Sigmoid colon (tissue), 7 donors: ENCODE measurements around the gene FBXL7. TPM values are rescaled to one million over a fixed set of nuclear protein-coding genes. Genes with fewer than 3 reads are reported as not detected.

Experiments used
- DNase-seq: peaks from one replicate; pipeline ENCODE4 v3.0.0-alpha.2; 2019
- H3K27ac ChIP-seq, 4 donors: fragments of 200-600 bp; sonication (generic); one replicate each; pipeline ENCODE4 v1.5.1; 2016 to 2019; ENCODE audit warnings: mild to moderate bottlenecking in 1 of 4
- H3K27me3 ChIP-seq, 3 donors: fragments of 200-600 bp; sonication (generic); one replicate each; pipeline ENCODE4 v1.5.1; 2019; ENCODE audit warnings: mild to moderate bottlenecking in 1 of 3
- H3K36me3 ChIP-seq, 4 donors: fragments of 200-600 bp; sonication (generic); one replicate each; pipeline ENCODE4 v1.5.1; 2016 to 2019
- H3K4me1 ChIP-seq, 4 donors: fragments of 200-600 bp; sonication (generic); one replicate each; pipeline ENCODE4 v1.5.1; 2017 to 2019
- H3K4me3 ChIP-seq, 4 donors: fragments of 200-600 bp; sonication (generic); one replicate each; pipeline ENCODE4 v1.5.1; 2017 to 2019; ENCODE audit warnings: mild to moderate bottlenecking in 2 of 4, moderate library complexity in 1 of 4
- H3K9me3 ChIP-seq, 4 donors: fragments of 200-600 bp in 3 of 4; sonication (generic) in 3 of 4; one replicate each; pipeline versions ENCODE4 v1.5.1 to v1.6.1; 2013 to 2019
- CTCF ChIP-seq, 4 experiments: fragments of 450-650 bp in 3 of 4; fragments of 200-600 bp in 1 of 4; IDR thresholded peaks; one replicate each; pipeline ENCODE4 v1.5.1; 2016 to 2019; ENCODE audit warnings: antibody characterized with exemption in 4 of 4, mild to moderate bottlenecking in 3 of 4, moderate library complexity in 2 of 4
- EP300 ChIP-seq, 4 donors: sonication (generic); formaldehyde crosslinking; IDR thresholded peaks; one replicate each; pipeline ENCODE4 v1.6.1; 2017; ENCODE audit warnings: antibody characterized with exemption in 4 of 4
- POLR2A ChIP-seq, 2 donors: fragments of 450-650 bp; IDR thresholded peaks; one replicate each; pipeline ENCODE4 v1.6.1; 2016; ENCODE audit warnings: antibody characterized with exemption in 2 of 2, mild to moderate bottlenecking in 2 of 2, moderate library complexity in 2 of 2
- POLR2AphosphoS5 ChIP-seq, 4 donors: sonication (generic); formaldehyde crosslinking; IDR thresholded peaks; one replicate each; pipeline ENCODE4 v1.6.1; 2017; ENCODE audit warnings: antibody characterized with exemption in 4 of 4
- WGBS, 2 donors: extraction: QIAGEN DNeasy Blood & Tissue Kit; methylation state at CpG; one replicate each; pipeline ENCODE4 v1.1.7; 2013; 5-methylcytosine and 5-hydroxymethylcytosine counted together
- intact Hi-C: fragments of 100-400 bp; cut with DNase I; formaldehyde crosslinking; loops from one replicate; pipeline ENCODE4 v1.15.1; 2023
- polyA plus RNA-seq, 3 donors: library from polyadenylated mRNA; stranded (reverse); fragments of 200-250 nt; gene quantifications; one replicate each; pipeline ENCODE4 v1.2.3, GENCODE V29; 2013
- total RNA-seq, 4 donors: library from RNA; depleted of rRNA; stranded (reverse); fragments of >200 nt; gene quantifications; one replicate each; pipeline ENCODE4 v1.1.0, GENCODE V29; 2016
- donor health status: healthy with polysubstance abuse.
- donor health status: Bipolar disorder and iron deficiency.
- donor health status: healthy.

Gene FBXL7
- total and polyA plus RNA-seq, 7 donors = 0.92 to 44.3 (median 18.2) TPM

DNA sequence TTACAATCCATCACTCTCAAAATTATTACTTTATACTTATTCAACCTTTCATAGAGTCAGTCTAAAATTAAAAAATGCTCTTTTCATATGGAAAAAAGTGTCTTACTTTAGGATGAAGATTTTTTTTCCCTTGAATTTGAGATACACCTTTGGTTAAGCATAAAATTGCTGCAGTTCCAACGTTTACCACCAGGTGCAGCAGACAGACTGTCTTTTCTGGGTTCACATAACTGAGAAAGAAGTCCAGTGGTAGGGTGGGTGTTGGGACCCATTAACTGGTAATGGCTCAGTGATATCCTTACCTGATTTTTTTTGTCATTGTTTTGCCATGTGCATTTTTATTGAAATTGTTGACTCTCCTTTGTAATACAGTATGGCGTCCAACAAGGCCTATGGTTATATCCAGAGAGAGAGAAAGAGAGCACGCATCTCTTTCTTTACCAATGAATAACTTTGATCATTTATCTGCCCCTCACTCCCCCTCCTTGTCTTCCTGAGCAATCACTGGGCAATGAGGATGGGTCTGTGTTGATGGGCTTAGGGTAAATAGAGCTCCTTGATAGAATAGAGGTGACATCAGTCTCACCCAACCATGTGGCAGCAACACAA is 98.4 kb downstream of the FBXL7 start:
- WGBS, 2 donors = 64 to 68% methylated on average over 3 of the region's 3 CpGs
- Histone ChIP-seq H3K27ac (no peak overlapping the region), H3K36me3 (no peaks in the 10 kb centered on the region), H3K9me3 (no peaks in the 10 kb centered on the region), H3K27me3 (no peaks in the 10 kb centered on the region), H3K4me3 (no peak overlapping the region), H3K4me1 (peaks cover 0 to 3% (median 0%) of the 10 kb centered on the region in 4 donors)
- peak in 3 of 4 experiments; percentile 9 to 39 (median 30) for TF ChIP-seq CTCF (IDR thresholded peaks at IDR 0.05)
- TF ChIP-seq EP300 (IDR thresholded peaks at IDR 0.05) = no peak
- TF ChIP-seq POLR2AphosphoS5 (IDR thresholded peaks at IDR 0.05) = no peak
- TF ChIP-seq POLR2A (IDR thresholded peaks at IDR 0.05) = no peak
- no peak for DNase-seq
- intact Hi-C loops = no loop called here

- no peaks in the 10 kb centered on the region for H3K27me3 ChIP-seq
- WGBS, 2 donors = 61 to 79% methylated on average over 4 of the region's 4 CpGs
- intact Hi-C loops = no loop called here
- no peak overlapping the region for H3K27ac ChIP-seq
- no peak overlapping the region for H3K4me3 ChIP-seq
- H3K4me1 ChIP-seq = peaks cover 0 to 3% (median 0%) of the 10 kb centered on the region in 4 donors
- no peak for DNase-seq
- H3K36me3 ChIP-seq = no peaks in the 10 kb centered on the region
- TF ChIP-seq EP300 (IDR thresholded peaks at IDR 0.05) = no peak
- TF ChIP-seq POLR2A (IDR thresholded peaks at IDR 0.05) = no peak
- no peak for TF ChIP-seq CTCF (IDR thresholded peaks at IDR 0.05)
- TF ChIP-seq POLR2AphosphoS5 (IDR thresholded peaks at IDR 0.05) = no peak
- H3K9me3 ChIP-seq = no peaks in the 10 kb centered on the region
Measured at GRCh38 chr5:15600035-15600434, 100.1 kb downstream of the FBXL7 start.

- 74 to 81% methylated on average over 4 of the region's 4 CpGs for WGBS, 2 donors
Measured at GRCh38 chr5:15601274-15601673, 101.3 kb downstream of the FBXL7 start.

DNA sequence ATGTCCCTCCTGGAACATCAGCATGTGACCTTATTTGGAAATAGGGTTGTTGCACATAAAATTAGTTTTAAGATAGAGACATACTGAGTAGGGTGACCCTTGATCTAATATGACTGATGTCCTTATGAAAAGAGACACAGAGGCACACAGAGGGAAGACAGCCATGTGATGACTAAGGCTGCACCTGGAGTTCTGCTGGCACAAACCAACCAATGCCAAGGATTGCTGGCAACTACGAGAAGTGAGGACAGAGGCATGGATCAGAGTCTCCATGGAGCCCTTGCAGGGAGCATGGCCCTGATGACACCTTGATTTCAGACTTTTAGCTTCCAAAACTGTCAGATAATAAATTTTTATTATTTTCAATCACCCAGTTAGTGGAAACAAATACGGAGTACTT is 101.9 kb downstream of the FBXL7 start:
- no peak overlapping the region for H3K27ac ChIP-seq
- no peak for DNase-seq
- no peaks in the 10 kb centered on the region for H3K9me3 ChIP-seq
- H3K4me1 ChIP-seq = peaks cover 0 to 3% (median 0%) of the 10 kb centered on the region in 4 donors
- 83 to 85% methylated on average over 2 of the region's 2 CpGs for WGBS, 2 donors
- no peak overlapping the region for H3K4me3 ChIP-seq
- TF ChIP-seq CTCF (IDR thresholded peaks at IDR 0.05) (no peak), EP300 (IDR thresholded peaks at IDR 0.05) (no peak), POLR2AphosphoS5 (IDR thresholded peaks at IDR 0.05) (no peak)
- H3K36me3 ChIP-seq = no peaks in the 10 kb centered on the region
- intact Hi-C loops = no loop called here
- no peaks in the 10 kb centered on the region for H3K27me3 ChIP-seq

More at GRCh38 chr5:15601274-15601673, 101.3 kb downstream of the FBXL7 start:
- intact Hi-C loops = no loop called here
- no peak for DNase-seq
- Histone ChIP-seq H3K4me3 (no peak overlapping the region), H3K27me3 (no peaks in the 10 kb centered on the region), H3K9me3 (no peaks in the 10 kb centered on the region), H3K36me3 (no peaks in the 10 kb centered on the region), H3K4me1 (peaks cover 0 to 3% (median 0%) of the 10 kb centered on the region in 4 donors), H3K27ac (no peak overlapping the region)
- TF ChIP-seq CTCF (IDR thresholded peaks at IDR 0.05) (no peak), EP300 (IDR thresholded peaks at IDR 0.05) (no peak), POLR2A (IDR thresholded peaks at IDR 0.05) (no peak), POLR2AphosphoS5 (IDR thresholded peaks at IDR 0.05) (no peak)

DNA sequence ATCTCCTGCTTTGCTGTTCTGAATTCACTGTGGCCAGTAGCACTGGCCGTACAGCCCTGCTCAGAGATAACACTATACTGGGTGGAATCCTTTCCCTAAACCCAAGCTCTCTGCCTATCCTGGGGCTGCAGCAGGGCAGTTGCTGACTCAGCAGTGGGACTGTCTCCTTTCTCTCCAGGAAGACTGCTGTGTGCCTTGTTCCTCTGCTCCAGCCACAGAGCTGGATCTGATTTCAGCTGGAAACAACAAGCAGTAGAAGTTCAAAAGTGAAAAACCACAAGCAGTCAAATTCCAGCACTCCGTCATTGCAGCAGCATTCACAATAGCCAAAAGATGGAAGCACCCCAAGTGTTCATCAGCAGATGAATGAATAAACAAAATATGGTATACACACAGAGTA is 105.0 kb downstream of the FBXL7 start:
- 85 to 91% methylated on average over 2 of the region's 2 CpGs for WGBS, 2 donors
- intact Hi-C loops = no loop called here
- Histone ChIP-seq H3K4me1 (peaks cover 0 to 3% (median 0%) of the 10 kb centered on the region in 4 donors), H3K27ac (no peak overlapping the region), H3K4me3 (no peak overlapping the region), H3K36me3 (no peaks in the 10 kb centered on the region), H3K9me3 (no peaks in the 10 kb centered on the region), H3K27me3 (no peaks in the 10 kb centered on the region)
- TF ChIP-seq EP300 (IDR thresholded peaks at IDR 0.05) (no peak), POLR2AphosphoS5 (IDR thresholded peaks at IDR 0.05) (no peak), CTCF (IDR thresholded peaks at IDR 0.05) (no peak), POLR2A (IDR thresholded peaks at IDR 0.05) (no peak)
- no peak for DNase-seq
